HepG2 (cell line): ENCODE measurements around the gene CFAP69. TPM values are rescaled to one million over a fixed set of nuclear protein-coding genes. Genes with fewer than 3 reads are reported as not detected.

Source experiments
- AHR ChIP-seq: IDR thresholded peaks from 2 replicates; pipeline ENCODE4 v1.6.1; 2018; ENCODE audit warnings: missing genetic modification reagents, missing compliant biosample characterization
- GFI1 ChIP-seq: sonication (generic); formaldehyde crosslinking; IDR thresholded peaks from 2 replicates; pipeline ENCODE4 v1.5.0; 2020; ENCODE audit warnings: missing genetic modification reagents, mild to moderate bottlenecking, borderline replicate concordance
- MEIS1 ChIP-seq: sonication (generic); formaldehyde crosslinking; IDR thresholded peaks from 2 replicates; pipeline ENCODE4 v1.9.0; 2021; ENCODE audit warnings: mild to moderate bottlenecking, missing genetic modification reagents, moderate library complexity, borderline replicate concordance
- ONECUT2 ChIP-seq: sonication (generic); formaldehyde crosslinking; IDR thresholded peaks from 2 replicates; pipeline ENCODE4 v1.4.0; 2020; ENCODE audit warnings: missing genetic modification reagents
- PTBP1 ChIP-seq: fragments of 200-400 bp; formaldehyde crosslinking; IDR thresholded peaks from 2 replicates; pipeline ENCODE4 v1.6.1; 2018; ENCODE audit warnings: low read length, low read depth; ENCODE audit not compliant: poor library complexity, severe bottlenecking
- RCOR2 ChIP-seq: IDR thresholded peaks from 2 replicates; pipeline ENCODE4 v1.6.1; 2016; ENCODE audit warnings: missing biosample characterization, missing genetic modification reagents
- SP4 ChIP-seq: sonication (generic); formaldehyde crosslinking; IDR thresholded peaks from 2 replicates; pipeline ENCODE4 v1.8.1; 2023; ENCODE audit warnings: mild to moderate bottlenecking, missing genetic modification reagents
- TCF7L2 ChIP-seq: IDR thresholded peaks from 2 replicates; pipeline ENCODE4 v1.6.1; 2011; ENCODE audit warnings: mild to moderate bottlenecking, low read depth, low read length, moderate library complexity
- ZIK1 ChIP-seq: sonication (generic); formaldehyde crosslinking; IDR thresholded peaks from 2 replicates; pipeline ENCODE4 v1.5.0; 2020; ENCODE audit warnings: mild to moderate bottlenecking, low read depth, missing genetic modification reagents, borderline replicate concordance
- ZNF747 ChIP-seq: sonication (generic); formaldehyde crosslinking; IDR thresholded peaks from 2 replicates; pipeline ENCODE4 v1.8.1; 2023; ENCODE audit warnings: missing genetic modification reagents, mild to moderate bottlenecking, borderline replicate concordance
- polyA plus RNA-seq, 8 experiments: library from polyadenylated mRNA; depleted of rRNA in 3 of 8; stranded (reverse) in 7 of 8; unstranded in 1 of 8; fragments of >200 nt; fragmentation: Illumina TruSeq in 4 of 8; extraction: Trizol in 4 of 8; gene quantifications; 2 replicates each; pipeline versions ENCODE4 v1.2.1 to v1.2.3, GENCODE V29; 2011 to 2016; ENCODE audit warnings: low read depth in 4 of 8, missing spikeins in 1 of 8, mixed read lengths in 1 of 8; ENCODE audit not compliant: insufficient read depth in 1 of 8
- total RNA-seq, 5 experiments: library from RNA; depleted of rRNA; stranded (reverse); fragments of >200 nt; fragmentation: Illumina TruSeq; extraction: Trizol; gene quantifications; 2 replicates each; pipeline ENCODE4 v1.2.3, GENCODE V29; 2016; ENCODE audit warnings: low read depth in 1 of 5
- TF ChIP-seq, protein P1 (sequence below): sonication (generic); formaldehyde crosslinking; IDR thresholded peaks from 2 replicates; pipeline ENCODE4 v1.5.0; 2020; ENCODE audit warnings: mild to moderate bottlenecking, missing genetic modification reagents, borderline replicate concordance
- TF ChIP-seq, protein P2 (sequence below): sonication (generic); formaldehyde crosslinking; IDR thresholded peaks from 2 replicates; pipeline ENCODE4 v1.5.0; 2020; ENCODE audit warnings: mild to moderate bottlenecking, missing genetic modification reagents

The CFAP69 gene
- total and polyA plus RNA-seq, 2 of the 13 experiments (the other 11 are each of a cell fraction or from before 2014, with no cell fraction given), result 2.2 to 4.0 TPM

DNA sequence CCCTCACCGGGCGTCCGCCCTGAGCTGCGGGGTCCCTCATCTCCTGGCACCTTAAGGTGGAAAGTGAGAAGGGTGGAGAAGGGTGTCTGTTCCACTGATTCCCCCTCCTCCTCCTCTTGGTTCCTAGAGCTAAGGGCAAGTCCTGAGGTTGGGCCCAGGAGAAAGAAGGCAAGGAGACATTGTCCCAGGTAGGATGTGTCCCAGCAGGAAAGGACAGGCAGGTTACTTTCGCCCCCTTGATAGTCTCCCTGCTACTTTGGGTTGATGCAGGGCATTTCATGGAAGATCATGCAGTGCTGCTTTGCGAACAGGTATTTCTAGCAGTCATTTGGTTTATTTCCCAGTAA lies 32.9 kb upstream of the CFAP69 start (continued):
- TF ChIP-seq, protein P1, sequence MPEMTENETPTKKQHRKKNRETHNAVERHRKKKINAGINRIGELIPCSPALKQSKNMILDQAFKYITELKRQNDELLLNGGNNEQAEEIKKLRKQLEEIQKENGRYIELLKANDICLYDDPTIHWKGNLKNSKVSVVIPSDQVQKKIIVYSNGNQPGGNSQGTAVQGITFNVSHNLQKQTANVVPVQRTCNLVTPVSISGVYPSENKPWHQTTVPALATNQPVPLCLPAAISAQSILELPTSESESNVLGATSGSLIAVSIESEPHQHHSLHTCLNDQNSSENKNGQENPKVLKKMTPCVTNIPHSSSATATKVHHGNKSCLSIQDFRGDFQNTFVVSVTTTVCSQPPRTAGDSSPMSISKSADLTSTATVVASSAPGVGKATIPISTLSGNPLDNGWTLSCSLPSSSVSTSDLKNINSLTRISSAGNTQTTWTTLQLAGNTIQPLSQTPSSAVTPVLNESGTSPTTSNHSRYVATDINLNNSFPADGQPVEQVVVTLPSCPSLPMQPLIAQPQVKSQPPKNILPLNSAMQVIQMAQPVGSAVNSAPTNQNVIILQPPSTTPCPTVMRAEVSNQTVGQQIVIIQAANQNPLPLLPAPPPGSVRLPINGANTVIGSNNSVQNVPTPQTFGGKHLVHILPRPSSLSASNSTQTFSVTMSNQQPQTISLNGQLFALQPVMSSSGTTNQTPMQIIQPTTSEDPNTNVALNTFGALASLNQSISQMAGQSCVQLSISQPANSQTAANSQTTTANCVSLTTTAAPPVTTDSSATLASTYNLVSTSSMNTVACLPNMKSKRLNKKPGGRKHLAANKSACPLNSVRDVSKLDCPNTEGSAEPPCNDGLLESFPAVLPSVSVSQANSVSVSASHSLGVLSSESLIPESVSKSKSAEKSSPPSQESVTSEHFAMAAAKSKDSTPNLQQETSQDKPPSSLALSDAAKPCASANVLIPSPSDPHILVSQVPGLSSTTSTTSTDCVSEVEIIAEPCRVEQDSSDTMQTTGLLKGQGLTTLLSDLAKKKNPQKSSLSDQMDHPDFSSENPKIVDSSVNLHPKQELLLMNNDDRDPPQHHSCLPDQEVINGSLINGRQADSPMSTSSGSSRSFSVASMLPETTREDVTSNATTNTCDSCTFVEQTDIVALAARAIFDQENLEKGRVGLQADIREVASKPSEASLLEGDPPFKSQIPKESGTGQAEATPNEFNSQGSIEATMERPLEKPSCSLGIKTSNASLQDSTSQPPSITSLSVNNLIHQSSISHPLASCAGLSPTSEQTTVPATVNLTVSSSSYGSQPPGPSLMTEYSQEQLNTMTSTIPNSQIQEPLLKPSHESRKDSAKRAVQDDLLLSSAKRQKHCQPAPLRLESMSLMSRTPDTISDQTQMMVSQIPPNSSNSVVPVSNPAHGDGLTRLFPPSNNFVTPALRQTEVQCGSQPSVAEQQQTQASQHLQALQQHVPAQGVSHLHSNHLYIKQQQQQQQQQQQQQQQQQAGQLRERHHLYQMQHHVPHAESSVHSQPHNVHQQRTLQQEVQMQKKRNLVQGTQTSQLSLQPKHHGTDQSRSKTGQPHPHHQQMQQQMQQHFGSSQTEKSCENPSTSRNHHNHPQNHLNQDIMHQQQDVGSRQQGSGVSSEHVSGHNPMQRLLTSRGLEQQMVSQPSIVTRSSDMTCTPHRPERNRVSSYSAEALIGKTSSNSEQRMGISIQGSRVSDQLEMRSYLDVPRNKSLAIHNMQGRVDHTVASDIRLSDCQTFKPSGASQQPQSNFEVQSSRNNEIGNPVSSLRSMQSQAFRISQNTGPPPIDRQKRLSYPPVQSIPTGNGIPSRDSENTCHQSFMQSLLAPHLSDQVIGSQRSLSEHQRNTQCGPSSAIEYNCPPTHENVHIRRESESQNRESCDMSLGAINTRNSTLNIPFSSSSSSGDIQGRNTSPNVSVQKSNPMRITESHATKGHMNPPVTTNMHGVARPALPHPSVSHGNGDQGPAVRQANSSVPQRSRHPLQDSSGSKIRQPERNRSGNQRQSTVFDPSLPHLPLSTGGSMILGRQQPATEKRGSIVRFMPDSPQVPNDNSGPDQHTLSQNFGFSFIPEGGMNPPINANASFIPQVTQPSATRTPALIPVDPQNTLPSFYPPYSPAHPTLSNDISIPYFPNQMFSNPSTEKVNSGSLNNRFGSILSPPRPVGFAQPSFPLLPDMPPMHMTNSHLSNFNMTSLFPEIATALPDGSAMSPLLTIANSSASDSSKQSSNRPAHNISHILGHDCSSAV (CRISPR knock-in tag), result 0 out of 2 replicates have a peak, but pooled peaks have one; percentile 12
- TF ChIP-seq ZIK1 (CRISPR knock-in tag) (no peak), SP4 (peak; percentile 13; the same call in 1 of the 2 replicates), GFI1 (CRISPR knock-in tag) (no peak), ONECUT2 (CRISPR knock-in tag) (no peak), ZNF747 (CRISPR knock-in tag) (no peak), AHR (no peak), MEIS1 (CRISPR knock-in tag) (no peak), TCF7L2 (no peak), RCOR2 (CRISPR knock-in tag) (no peak), PTBP1 (no peak)
- TF ChIP-seq, protein P2, sequence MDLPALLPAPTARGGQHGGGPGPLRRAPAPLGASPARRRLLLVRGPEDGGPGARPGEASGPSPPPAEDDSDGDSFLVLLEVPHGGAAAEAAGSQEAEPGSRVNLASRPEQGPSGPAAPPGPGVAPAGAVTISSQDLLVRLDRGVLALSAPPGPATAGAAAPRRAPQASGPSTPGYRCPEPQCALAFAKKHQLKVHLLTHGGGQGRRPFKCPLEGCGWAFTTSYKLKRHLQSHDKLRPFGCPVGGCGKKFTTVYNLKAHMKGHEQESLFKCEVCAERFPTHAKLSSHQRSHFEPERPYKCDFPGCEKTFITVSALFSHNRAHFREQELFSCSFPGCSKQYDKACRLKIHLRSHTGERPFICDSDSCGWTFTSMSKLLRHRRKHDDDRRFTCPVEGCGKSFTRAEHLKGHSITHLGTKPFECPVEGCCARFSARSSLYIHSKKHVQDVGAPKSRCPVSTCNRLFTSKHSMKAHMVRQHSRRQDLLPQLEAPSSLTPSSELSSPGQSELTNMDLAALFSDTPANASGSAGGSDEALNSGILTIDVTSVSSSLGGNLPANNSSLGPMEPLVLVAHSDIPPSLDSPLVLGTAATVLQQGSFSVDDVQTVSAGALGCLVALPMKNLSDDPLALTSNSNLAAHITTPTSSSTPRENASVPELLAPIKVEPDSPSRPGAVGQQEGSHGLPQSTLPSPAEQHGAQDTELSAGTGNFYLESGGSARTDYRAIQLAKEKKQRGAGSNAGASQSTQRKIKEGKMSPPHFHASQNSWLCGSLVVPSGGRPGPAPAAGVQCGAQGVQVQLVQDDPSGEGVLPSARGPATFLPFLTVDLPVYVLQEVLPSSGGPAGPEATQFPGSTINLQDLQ (CRISPR knock-in tag), result no peak
